NCI-H524 treated with DMSO at 0.1 percent for 48 hours (cell line): Measurements from ENCODE around the gene COL27A1.

Experiments used
- DNase-seq: peaks from one replicate; lab custom pipeline; 2025; lab: John Stamatoyannopoulos, UW

COL27A1 gene

DNA sequence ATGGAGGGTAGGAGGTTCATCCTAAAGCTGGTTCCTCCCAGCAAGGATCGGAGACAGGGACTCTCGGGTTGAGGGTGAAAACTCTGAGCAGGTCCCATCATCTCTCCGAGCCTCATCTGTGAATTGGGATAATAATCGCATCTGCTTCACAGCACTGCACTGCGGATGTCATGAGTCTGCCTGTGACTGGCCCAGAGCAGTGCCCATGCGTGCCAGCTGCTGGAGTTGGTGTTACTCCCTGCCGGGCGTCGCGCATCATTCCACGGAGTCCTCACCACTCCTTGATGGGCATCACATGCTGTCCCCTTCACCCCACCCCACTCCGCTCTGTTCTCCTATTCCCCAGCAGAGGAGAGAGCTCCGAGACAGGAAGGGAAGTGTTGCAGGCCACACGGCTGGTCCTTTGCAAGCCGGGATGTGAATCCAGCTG is 132.4 kb downstream of the COL27A1 start:
- DNase-seq: no peak

DNA sequence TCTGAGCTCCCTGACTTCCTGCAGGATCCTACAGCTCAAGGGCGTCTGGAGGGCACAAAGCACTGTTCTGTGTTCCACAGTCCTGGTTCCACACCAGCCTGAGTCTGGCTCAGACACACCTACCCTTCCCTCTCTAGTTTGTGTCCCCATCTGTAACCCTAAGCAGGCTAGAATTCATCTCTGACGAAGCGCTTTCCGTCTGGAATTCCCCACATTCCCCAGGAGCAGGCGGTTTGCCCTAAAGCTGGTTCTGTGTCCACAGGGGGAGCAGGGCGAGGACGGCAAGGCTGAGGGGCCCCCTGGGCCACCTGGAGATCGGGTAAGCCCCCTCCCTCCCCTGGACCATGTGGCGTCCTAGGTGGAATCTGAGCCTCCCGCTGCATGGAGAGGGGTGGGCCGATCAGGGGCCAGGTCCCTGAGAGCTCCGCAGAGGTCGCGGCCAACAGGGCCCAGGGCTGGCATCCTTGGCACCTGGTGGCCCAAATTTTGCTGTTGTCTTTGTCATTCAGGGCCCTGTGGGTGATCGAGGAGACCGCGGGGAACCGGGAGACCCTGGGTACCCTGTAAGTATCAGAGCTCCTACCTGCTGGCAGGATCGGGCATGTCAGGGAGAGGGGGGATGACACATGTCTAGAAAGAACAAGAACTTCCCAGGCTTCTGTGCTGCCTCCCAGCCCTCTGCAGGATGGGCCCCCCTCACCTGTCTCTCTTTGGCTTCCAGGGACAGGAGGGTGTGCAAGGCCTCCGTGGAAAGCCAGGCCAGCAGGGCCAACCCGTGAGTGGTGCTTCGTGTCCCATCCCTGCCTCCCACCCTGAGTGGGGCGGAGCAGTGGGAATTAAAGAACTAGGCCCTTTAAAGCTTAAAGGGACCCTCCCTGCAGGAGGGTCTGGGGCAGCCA is 133.1 kb downstream of the COL27A1 start:
- peak; percentile 34 for DNase-seq

DNA sequence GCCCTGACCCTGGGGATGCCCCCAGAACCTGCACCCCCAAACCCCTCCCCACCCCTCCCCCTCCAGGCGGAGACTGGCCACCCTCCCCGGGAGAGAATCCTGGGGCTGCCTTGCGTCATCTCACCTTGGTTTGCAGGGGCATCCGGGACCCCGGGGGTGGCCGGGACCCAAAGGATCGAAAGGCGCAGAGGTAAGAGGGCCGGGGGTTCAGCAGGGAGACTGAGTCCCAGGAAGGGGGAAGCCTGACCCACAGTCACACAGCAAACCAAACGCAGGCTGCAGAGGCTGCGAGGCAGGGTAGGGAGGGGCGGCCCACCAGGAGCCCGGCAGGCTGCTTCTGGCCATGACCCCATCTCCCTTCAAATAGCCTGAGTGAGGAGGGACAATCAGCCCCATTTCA is 133.8 kb downstream of the COL27A1 start:
- no peak for DNase-seq

DNA sequence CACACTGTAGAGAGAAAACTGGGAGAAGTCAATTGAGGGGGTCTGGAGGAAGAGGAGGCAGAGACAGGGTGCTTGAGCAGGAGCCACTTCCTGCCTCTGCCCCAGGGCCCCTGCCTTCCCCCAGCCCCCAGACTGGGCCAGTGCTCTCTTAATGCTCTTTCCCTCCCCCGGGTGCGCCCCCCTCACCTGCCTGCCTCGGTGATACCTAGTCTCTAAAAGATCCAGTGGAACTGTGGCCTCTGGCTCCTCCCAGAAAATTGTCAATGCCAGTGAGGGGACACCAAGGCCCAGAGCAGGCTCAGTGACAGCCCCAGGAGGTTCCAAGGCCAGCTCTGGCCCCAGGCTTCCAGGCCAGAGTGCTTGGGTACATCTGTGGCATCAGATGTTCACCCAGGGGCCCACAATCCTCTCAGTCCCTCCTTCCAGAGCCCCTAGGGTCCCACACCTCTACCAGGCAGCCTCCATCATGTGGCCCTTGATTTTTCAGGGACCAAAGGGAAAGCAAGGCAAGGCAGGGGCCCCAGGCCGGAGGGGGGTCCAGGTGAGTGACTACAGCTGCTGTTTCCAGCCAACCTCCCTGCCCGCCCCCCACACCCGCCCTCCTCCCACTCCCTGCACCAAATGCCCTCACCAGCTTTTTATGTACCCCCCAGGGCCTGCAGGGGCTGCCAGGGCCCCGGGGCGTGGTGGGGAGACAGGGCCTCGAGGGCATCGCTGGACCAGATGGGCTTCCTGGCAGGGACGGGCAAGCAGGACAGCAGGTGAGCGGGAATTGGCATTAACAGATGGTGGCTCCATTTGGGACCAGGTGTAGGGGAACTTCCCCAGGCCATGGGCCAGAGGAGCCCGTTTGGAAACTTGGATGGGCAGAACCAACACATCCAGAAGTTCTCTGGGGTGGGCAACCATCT is 134.5 kb downstream of the COL27A1 start:
- no peak for DNase-seq

DNA sequence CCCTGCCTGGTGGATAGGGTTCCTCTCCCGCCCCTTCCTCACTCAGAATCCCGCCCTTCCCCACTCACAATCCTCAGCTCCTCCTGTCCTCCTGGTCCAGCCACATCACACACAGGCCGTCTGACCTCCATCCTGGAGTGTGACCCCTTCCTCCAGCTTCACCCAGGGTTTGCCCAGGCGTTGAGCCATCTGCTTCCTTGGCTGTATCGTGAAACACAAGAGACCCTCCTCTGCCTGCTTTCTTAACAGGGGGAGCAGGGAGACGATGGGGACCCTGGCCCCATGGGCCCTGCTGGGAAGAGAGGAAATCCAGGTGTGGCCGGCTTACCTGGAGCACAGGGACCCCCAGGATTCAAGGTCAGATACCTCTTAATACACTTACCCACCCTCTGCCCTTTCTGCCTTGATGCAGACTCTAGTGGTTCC is 135.2 kb downstream of the COL27A1 start:
- DNase-seq: no peak

DNA sequence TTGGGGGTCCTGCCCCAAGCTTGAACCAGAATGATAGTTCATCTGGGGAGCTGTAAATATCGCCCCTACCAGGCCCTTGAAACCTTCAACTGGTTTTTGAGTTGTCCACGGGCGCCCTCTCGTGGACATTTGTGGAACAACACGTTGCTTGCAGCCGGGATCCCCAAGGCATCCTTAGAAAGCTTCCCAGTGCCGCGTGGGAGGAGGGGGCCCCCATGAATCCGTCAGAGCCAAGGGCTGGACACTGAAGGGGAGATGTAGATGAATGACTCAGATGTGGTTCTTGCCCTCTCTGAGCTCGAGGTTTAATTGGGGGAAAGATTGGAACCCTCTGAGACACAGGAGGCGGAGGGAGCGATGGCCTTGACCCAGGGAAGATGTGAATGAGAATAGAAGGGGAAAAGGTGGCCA is 135.7 kb downstream of the COL27A1 start:
- peak; percentile 55 for DNase-seq

DNA sequence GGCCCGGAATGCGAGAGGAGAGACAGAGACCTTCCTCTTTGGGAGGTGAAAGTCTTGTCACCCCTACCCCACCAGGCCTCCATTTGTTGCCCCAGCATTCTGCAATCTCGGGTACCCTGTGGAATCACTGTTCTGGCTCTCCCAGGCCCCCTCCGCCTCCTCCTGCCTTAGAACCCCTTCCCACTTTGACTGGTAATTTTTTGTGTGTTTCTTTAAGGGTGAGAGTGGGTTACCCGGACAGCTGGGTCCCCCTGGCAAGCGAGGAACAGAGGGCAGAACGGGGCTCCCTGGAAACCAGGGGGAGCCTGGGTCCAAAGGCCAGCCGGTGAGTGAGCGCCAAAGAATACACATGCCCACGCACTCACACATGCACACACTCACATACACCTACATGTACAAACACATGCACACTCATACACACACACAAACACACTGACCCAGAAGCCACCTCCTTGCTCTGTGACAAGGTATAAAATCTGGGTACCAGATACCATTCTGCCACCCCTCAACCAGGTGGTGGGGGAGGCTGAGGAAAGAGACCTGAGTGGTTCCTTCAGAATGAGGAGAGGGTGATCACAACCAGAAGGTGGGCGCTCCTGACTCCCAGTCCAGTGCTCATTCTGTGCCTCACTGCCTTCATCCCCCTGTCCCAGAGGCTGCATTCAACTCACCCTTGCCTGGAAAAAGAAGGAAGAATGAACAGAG is 136.7 kb downstream of the COL27A1 start:
- DNase-seq: no peak

DNA sequence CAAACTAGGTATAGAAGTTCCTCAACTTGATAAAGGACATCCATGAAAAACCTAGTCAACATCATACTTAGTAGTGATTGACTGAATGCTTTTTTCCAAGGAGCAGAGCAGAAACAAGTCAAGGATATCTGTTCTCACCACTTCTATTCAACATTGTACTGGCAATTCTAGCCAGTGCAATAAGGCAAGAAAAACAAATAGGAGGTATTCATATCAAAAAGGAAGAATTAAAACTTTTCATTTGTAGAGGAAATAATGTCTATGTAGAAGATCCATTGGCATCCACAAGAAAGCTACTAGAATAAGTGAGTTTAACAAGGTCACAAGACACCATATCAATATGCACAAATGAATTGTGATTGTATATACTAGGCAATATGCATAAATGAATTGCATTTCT is 139.3 kb downstream of the COL27A1 start:
- no peak for DNase-seq

DNA sequence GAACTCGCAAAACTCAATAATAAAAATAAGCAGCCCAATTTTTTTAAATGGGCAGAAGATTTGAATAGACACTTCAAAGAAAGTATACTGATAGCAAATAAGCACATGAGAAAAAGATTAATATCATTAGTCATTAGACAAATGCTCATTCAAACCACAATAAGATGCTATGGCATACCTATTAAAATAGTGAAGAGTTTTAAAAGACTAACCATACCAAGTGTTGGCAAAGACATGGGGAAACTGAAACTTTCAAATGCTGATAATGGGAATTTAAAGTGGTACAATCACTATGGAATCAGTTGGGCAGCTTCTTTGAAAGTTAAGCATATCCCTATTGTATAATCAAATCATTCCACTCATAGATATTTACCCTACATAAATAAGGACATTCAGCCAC is 141.0 kb downstream of the COL27A1 start:
- DNase-seq: no peak

DNA sequence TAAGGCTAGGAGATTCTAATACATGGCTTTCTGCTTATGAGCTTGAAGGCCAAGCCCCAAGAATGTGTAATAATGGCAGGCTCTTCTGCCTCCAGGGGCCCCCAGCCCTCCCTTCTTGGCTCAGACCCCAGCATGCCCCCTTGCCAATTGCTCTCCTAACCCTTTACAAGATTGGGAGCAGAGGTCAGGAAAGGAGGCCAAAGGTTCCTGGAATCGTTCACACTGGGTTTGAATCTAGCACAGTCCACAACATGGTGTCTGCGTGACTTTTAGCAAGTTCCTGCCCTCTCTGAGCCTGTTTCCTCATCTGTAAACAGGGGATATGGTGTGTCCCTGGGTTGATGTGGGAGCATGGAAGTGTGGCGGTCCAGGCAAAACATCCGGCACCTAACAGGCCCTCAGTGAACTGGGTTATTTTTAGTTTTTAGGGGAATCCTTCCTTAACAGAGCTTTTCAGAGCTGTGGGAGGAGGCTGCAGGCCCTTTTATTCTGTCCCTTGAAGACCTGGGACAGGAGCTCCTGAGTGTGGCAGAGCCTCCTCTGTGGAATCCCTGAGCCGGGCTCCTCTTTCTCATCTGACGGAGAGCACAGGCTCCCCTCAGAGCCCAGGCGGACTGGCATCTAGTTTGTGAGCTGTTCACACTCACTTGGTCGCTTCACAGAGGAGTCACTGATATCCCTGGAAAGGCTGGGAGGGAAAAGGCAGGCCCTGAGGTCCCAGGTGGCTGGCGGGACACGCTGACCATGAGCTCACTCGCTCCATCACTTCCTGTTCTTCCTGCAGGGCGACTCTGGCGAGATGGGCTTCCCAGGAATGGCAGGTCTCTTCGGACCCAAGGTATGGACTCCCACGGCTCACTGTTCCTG is 144.2 kb downstream of the COL27A1 start:
- no peak for DNase-seq

DNA sequence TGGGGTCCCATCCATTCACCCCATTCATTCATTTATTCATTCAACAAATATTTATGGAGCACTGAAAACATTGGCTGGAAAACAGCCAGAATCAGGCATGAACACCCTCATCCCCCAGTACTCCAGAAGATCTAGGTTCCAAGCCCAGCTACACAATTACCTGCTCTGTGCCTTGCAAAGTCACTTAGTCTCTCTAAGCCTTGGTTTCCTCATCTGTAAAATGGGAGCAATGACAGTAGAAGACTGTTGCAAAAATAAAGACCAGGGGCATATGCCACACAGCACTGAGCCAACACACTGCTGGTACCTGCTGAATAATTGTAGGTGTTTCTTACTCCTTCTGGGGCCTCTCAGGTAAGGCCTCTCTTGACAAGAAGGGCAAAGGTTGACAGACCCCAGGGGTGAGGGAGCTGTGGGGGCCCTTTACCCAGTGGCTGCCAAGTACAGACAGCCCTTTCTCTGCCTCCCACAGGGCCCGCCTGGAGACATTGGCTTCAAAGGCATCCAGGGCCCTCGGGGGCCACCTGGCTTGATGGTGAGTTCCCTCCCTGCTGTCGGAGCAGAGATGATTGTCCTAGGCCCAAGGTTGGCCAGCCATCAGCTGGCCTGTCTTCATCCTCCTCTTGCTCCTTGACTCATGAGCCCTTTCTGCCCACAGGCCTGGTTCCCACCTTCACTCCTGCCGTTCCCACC is 145.0 kb downstream of the COL27A1 start:
- DNase-seq: no peak

DNA sequence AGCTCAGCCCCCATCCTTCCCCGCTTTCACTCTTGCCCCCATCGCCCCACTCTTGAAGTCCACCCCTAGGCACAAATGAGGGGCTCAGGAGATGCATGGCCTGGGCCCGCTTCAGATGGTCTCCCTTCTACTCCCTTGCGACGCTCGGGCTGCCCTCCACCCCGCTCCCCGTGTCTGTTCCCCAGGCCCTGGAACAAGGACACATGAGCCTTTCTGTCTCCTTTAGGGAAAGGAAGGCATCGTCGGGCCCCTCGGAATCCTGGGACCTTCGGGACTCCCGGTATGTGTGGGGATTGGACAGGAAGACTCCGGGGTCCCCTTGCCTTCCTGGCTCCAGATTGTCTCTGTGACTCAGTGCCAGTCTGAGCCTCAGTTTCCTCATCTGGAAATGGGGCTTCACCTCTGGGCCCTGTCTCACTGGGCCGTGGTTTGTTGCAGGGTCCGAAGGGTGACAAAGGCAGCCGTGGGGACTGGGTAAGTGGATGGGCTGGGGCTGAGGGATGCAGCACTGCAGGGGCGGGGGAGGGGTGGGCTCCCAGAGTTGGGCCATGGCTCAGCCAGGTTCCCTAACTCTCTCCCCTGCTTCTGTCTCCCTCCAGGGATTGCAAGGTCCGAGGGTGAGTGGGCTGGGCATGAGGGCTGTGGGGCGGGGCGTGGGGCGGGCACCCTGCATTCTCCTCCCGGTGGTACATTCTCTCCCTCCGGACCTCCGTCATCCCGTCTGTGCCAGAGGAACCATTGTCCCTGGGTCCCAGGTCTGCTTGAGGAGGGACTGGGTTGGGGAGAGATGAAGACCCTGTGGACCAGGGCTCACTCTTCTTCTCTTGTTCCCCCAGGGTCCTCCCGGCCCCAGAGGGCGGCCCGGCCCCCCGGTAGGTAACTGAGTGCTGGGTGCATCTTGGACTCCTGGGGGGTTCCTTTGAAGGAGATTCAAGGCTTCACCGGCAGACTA is 145.8 kb downstream of the COL27A1 start:
- DNase-seq: no peak

DNA sequence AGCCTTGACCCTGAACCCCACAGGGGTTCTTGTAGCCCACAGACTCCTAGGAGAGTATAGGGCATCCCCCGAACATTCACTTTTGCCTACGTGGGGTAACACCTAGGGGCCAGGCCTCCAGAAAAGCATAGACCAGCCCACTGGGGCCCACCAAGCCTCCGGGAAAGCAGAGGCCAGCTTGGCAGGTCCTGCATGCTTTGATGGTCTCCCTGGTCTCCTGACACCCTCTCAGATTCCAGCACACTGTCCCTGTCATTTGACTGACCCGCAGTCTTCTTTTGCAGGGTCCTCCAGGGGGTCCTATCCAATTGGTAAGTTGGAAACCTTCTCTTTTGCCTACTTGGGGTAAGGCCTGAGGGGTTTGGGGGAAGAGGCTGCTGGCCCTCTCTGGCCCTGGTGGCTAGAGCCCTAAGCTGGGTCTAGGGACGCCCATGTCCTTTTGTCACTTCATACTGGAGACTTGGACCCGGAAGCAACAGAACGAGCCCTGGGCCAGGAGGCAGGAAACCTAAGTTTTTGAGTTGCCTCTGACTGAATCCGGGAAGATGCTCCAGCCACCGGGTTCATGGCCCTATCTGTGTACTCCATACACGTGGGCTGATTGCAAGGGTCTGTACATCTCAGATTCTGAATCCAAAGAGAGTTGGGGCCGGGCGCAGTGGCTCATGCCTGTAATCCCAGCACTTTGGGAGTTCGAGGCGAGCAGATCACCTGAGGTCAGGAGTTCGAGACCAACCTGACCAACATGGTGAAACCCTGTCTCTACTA is 146.6 kb downstream of the COL27A1 start:
- DNase-seq: no peak

DNA sequence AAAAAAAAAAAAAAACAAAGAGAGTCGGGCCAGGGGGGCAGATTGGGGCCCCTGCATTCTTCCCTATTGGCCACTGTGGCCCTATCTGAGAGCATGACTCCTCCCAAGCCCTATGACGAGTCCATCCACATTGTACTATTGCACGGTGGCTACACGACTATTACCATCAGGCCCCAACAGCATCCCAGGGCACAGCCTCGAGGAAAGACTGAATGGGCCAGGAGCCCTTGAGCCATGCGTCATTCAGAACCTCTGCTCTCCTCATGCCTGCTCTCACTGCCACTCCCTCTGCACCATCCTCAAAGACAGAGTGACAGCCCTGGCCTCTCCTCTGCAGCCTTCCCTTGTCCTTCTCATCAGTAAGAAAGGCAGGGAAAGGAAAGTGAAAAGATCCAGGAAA is 147.4 kb downstream of the COL27A1 start:
- no peak for DNase-seq

DNA sequence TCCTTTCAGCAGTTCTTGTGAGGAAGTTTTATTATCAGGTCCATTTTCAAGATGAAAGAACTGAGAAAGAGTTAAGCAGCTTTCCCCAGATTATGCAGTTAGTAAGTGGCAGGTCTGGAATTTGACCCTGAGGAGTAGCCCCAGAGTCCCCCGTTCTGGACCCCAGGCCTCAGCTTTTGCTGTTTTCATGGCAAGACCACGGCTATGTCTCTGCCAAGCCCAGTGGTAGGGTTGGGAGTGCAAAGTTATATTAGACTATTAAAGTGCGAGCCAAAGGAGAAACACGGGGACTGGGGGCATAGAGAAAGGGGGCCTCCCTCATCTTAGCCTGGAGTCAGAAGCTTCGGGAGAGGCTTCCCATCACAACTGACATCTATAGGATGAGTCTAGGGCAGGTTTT is 148.2 kb downstream of the COL27A1 start:
- DNase-seq: no peak

DNA sequence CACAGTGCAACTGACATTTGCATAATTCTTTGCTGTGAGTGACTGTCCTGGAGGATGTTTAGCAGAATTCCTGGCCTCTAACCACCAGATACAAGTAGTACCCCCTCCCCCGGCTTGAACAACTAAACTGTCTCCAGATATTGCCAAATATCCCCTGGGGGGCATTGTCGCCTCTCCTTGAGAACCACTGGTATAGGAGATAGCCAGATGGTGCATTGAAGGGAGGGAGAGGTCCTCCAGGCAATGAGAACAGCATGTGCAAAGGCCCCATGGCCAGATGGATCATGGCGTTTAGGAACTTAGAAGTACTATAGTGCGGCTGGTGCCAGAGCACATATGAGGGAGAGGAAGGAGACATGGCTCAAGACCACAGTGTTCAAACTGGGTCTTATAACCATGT is 148.6 kb downstream of the COL27A1 start:
- DNase-seq: peak; percentile 79

DNA sequence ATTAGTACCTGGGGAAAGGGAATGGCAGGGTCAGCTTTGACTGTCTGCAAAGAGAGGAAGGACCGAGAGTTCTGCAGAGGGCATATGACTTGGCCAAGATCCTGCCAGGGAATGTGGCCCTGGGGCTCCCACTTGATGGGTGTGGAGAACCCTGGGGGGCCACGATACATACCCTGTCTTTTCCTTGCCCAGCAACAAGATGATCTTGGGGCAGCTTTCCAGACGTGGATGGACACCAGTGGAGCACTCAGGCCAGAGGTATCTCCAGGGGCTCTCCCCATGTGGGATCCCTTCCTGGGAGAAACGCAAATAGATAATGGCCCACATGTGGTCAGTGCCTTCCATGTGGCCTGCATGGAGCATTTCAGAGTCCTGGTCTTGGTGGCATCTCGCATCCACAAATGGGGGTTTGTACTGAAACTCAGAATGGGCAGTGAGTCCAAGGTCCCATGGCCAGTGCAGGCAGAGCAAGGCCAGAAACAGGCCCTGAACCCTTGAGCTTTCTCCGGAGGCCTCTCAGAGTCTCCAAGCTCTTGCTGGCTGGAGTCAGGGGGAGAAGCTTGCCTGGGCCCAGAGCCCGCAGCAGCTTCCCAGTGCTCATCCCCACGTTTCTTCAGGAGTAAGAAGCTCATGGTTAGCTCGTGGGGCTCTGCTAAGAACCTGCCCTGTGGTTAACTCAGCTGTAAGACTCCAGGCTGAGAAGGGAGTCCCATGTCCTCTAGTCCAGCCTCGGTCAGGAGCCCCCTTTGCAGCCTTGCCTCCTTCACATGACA is 149.3 kb downstream of the COL27A1 start:
- DNase-seq: no peak

DNA sequence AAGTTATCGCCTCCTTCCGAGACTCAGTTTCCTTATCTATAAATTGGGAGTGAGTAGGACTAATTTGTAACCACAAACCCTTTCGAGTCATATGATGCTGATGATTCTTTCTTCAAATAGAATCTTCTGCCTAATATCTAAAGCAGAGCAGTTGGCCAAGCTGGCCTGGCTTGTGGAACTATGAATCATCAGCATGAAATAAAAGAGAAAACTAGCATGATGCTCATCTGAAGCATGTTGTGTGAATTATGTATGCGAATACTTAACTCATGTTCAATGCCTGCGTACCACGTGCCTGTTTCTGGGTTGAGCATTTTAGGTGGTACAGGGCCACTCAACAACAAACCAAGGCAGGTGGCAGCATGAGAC is 152.5 kb downstream of the COL27A1 start:
- DNase-seq: no peak
